Measurements from ENCODE around the gene GREB1.

The GREB1 gene

GRCh38 chr2:11540148-11540995 is 6.5 kb downstream of the GREB1 start:
- DNase-seq, result peak in 1 of 14 donors; percentile 25

DNA sequence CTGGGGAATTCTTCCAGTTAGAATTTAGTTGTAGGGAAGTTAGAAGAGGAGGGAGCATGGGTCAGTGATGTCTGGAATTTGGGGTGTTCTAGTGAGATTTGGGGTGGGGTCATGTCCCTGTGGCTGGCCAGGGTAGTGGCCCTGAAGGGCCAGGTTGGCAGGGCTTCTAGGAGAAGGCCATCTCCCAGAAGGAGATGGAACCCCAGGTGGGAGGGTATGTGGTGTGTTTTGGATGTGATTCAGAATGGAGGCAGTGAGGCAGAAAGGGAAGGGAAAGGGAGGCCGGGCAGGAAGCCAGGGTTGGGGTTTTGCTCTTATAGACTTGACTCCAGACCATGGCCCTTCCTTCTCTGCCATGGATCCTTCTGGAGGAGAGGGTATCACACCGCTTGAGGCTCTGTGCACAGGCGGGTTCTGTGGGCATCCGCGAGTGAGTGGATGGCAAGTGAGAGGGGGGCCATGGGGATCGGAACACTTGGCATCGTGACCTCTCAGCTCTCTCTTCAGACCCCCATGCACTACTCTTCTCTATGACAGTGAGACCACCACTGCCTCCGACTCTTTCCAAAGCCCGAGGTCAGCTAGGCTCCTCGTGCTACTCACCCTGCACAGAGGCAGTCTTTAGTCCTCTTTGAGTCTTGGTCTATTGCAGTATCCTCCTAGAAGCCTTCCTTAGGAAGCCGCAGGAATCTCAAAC is 7.3 kb downstream of the GREB1 start:
- DNase-seq, result no peak

- DNase-seq, result no peak
These were observed 7.9 kb downstream of the GREB1 start for GRCh38 chr2:11541693-11542274.

GRCh38 chr2:11542275-11542819 is 8.5 kb downstream of the GREB1 start:
- DNase-seq, result no peak

- no peak for DNase-seq
These were observed 9.7 kb downstream of the GREB1 start for GRCh38 chr2:11543337-11544216.

DNA sequence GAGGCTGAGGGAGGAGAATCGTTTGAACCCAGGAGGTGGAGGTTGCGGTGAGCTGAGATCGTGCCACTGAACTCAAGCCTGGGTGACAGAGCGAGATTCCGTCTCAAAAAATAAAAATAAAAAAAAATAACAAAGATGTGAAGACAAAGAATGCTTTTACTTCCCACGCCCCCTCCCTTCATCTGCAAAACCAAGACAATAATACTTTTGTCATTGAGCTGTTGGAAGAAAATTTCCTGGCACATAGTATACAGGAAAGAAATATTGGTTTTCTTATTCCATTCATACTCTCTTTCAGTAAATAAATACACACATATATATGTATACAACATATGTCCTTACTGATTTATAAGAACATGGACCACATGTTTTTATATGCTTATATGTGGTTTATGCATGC is 12.2 kb downstream of the GREB1 start:
- DNase-seq, result no peak

- no peak for DNase-seq
These were observed 14.2 kb downstream of the GREB1 start for GRCh38 chr2:11547912-11548497.

DNA sequence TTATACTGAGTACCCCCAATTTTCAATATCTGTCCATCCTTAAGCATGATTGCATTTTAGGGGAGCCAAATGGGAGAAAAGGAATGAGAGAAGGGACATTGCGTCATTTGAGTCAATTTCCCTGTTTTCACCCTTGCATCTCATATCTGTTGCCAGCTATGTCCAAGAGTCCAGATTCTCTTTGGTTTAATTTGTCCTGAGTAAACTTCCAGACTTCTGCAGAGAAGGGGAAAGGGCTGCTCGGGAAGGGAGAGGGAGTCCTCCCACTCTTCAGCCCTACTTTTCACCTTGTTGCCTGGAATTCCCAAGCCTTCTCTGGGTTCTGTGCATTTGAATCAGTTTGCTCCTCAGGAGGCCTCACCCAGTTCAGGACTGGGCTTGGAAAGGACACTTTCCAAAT is 16.5 kb downstream of the GREB1 start:
- DNase-seq, result no peak

DNA sequence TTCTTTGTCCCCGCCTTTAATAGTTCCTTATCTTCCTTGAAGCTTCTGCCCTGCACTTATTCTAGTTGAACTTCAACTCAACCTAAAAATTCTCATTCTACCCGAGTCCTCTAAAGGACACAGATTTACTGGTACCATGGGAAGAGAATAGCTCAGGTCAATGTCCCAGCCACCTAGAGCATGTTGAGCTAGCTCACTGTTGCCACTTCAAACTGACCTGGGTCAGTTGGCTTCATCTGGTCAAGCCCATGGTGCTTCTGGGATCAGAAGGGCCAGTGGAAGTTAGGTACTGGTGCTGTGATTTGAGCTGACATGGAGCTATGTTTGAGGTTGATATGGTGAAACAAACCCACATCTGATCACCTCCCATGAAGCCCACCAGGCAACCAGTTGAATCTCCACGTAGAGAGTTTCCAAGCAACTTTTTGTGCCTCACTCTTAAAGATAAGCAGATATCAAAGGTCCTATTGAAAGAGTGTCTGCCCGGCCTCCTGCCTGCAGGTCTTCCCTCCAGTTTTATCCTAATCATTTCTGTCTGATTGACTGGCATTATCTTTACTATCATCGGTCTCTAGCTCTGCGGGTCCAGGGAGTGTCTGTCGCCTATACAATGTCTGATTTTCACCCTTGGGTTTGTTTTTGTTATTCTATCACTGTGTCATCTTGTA is 17.2 kb downstream of the GREB1 start:
- no peak for DNase-seq

DNA sequence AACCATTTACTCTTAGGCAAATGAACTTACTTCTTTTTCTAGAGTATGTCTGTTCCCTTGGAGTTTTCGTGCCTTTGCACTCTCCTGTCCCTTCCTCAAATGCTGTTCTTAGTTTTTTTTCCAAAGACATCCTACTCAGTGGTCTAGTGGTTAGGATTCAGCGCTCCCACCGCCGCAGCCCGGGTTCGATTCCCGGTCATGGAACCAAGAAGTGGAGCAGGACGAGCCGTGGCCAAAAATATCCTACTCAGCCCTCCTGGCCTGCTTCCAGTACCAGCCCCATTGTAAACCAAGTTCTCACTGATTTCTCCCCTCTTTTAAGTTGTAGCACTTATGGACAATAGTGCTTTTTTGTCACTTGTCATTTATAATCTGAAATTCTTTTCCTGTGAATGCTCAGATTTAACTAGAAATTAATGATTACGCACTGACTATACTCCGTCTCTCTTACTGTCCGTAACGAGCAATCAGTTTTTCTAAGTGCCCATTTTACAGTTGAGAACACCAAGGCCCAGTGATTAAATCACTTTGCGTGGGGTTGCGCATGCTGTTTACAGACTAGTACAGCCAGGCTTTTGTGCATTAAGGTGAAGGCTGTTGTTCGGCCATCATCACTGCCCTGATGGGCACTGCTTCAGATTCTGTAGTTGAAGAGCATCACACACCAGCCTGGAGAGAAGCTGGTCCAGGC is 17.9 kb downstream of the GREB1 start:
- no peak for DNase-seq

DNA sequence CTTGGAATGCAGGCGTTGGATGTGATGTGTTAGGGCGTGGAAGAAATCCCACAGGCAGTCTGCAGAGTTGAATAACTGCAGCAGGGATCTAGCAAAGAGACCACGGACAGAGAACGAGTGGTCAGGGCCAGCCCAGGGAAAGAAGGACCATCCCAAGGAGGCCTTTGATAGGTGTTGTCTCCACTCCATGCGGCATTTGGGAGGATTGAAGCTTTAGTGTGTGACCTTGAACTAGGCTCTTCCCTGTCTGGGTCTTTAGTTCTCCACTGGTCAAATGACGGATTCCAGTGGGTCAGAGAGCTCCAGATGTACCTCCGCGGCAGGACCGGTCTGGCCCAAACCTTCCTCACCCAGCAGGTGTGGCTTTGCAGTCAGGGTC is 18.4 kb downstream of the GREB1 start:
- DNase-seq, result no peak

DNA sequence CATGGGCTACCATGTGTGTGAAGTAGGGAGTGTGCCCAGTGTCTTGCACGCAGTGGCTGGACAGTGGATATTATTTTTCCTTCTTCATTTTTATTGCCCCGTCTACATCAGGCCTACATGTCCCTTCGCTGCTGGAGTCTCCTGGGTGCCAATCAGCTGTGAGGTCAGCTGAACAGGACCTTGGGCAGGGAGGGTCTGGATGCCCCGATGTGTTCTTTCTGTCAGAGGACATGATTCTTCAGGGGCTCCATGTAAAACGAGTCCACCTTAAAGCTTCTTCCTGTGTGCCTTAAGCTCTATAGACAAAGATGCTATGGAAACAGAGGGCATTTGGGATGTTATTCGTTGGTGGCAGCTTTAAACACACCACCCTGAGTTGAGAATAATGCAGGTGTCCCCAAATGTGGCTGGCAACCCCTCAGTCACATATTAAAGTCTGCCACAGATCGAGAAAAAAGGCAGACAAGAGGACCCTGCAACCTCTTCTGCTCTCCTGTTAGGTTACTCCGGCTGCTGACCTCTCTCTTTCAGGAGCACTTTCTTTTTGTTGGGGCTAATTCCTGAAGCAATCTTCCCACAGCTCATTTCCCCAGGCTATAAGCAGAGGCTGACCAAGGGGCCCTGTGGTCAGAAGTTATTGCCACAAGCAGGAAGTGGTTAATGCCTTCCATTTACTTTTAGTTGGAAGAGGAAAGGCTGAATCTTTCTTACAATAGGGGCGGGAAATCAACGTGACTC is 20.0 kb downstream of the GREB1 start:
- no peak for DNase-seq

DNA sequence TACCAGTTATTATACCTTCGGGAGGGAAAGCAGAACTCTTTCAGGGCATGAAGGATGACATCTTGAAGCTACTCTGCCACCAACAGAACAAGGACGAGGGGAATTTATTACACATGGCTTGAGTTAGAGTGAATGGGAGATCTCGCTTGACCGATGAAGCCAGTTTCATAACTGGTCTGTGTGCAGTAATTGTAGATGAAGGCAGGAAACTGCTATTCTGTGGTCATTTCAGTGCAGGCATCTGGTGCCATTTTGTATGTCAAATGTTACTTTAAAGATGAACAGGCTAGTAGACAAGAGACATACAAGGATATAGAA is 20.5 kb downstream of the GREB1 start:
- no peak for DNase-seq

DNA sequence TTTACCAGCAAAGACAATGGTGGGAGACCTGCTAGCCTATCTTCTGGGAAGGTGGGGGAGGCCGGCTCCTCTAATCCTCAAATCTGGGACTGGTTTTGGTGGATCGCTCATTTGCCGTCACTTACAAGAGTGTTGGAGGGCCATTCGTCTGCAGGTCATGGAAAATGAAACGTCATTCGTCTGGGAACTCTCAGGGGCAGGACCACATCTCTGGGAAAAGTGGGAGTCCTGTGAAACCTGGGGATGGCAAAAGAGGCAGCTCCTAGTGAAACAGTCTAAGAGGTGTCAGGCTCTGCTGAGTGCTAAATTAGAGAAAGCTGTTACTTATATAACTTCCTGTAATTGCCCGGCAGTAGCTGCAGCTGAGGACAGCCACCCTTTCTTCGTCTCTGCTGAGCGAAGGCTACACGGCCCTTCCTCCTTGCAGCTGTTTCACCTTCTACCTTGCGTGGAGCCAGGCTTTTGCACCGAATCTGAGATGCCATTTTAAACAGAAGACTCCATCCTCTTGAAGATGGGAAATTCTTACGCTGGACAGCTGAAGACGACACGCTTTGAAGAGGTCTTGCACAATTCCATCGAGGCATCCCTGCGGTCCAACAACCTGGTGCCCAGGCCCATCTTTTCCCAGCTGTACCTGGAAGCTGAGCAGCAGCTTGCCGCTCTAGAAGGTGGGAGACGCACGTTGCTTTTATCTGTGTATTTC is 22.4 kb downstream of the GREB1 start:
- no peak for DNase-seq

GRCh38 chr2:11558214-11558886 is 24.5 kb downstream of the GREB1 start:
- no peak for DNase-seq

DNA sequence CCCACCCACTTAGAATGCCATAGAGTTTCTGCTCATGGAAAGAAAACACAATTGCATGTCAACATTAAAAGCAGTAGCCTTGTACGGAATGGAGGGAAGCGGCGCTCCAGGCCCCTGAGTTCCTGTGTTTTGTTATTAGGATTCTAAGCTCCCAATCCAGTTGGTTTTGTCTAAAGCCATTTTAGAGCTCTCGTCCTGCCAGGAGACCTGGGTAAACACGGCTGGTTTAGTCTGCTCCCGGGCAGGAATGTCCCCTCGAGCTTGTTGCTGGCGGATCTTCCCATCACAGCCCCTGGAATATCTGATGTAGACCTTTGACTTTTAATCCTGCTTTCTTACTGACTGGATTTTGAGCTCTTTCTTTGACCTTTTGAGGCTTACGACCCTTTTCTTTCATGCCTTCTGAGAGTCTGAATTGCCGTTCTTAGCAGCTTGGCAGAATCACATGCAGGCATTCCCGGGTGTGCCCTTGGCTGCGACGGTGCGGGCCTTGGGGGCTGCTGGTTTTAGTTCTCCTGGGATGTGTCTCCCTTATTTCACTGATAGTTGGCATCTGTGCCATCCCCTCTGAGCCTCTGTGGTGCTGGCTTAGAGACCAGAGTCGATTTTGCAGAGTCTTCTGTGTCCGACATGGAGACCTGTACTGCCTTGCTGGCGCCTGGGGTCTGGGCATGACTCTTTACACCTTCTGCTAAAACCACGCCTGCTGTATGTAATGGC is 25.4 kb downstream of the GREB1 start:
- no peak for DNase-seq

- DNase-seq, result no peak
These were observed 25.9 kb downstream of the GREB1 start for GRCh38 chr2:11559786-11560155.

GRCh38 chr2:11560806-11561205 is 27.0 kb downstream of the GREB1 start:
- no peak for DNase-seq
